GM21390 (cell line): Measurements from ENCODE around the gene OTOG.

Experiments
- ATAC-seq: cut with Tn5 transposase; IDR thresholded peaks from one replicate; pipeline ENCODE4 v1.9.1; 2021; ENCODE audit not compliant: unreplicated experiment

Gene OTOG

GRCh38 chr11:17602105-17603001, 55.3 kb downstream of the OTOG start:
- no peak for ATAC-seq

- ATAC-seq: no peak
These were observed 56.2 kb downstream of the OTOG start for GRCh38 chr11:17603056-17603825.

DNA sequence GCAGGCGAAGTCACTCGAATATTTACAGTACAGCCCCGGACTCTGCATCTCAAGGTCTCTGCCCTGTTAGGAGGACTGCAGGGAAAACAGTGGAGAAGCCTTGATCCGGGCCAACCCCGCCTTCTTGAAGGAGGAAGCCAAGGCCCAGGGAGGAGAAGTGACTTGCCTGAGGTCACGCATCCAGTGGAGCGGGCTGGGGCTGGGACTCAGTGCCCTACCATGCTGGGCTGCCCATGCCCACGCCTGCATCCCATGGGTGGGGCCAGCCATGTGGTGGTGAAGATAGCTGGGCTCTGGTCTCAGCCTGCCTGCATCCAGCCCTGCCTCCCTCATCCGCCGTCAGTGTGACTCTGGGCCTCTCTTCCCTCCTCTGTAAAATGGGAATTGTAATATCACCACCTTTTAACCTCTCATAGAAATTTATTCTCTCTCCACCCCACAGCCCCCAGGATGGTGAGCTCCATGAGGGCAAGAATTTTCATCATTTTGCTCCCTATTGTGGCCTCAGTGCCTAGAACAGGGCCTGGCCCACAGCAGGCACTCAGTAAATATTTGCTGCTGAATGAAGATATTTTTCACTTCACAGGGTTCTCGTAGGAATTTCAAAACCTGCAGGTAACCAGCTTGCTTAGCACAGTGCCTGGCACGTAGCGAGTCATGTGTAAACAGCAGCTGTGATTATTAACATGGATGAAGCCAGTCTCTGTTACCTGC, 57.3 kb downstream of the OTOG start:
- ATAC-seq: no peak

DNA sequence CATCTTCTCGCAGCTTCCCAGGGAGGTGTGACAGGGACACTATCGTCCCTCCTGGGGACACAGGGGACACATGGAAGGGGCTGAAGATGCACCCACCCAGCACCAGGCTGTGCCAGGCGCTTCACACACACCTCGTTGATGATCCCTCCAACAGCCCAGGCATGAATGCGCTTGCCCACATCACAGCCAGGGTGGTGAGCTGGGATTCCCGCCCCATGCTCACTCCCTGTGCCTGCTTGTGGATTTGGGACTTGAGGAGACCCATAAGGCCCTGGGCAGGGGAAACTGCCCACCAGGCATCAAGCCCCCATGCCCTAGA, 57.8 kb downstream of the OTOG start:
- no peak for ATAC-seq

DNA sequence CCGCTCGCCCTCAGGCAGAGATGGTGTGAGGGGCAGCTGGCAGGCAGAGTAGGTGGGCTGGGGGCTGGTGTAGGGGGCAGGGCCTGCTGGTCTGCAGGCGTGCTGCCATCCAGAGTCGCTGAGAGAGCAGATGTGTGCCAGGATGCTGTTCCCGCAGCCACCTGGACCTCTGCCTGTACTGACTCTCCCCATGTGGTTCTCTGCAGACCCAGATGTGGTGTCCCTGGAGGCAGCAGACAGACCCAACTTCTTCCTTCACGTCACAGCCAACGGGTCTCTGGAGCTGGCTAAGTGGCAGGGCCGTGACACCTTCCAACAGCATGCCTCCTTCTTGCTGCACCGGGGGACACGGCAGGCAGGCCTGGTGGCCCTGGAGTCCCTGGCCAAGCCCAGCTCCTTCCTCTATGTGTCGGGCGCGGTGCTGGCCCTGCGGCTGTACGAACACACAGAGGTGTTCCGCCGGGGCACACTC, 58.6 kb downstream of the OTOG start:
- ATAC-seq: no peak

DNA sequence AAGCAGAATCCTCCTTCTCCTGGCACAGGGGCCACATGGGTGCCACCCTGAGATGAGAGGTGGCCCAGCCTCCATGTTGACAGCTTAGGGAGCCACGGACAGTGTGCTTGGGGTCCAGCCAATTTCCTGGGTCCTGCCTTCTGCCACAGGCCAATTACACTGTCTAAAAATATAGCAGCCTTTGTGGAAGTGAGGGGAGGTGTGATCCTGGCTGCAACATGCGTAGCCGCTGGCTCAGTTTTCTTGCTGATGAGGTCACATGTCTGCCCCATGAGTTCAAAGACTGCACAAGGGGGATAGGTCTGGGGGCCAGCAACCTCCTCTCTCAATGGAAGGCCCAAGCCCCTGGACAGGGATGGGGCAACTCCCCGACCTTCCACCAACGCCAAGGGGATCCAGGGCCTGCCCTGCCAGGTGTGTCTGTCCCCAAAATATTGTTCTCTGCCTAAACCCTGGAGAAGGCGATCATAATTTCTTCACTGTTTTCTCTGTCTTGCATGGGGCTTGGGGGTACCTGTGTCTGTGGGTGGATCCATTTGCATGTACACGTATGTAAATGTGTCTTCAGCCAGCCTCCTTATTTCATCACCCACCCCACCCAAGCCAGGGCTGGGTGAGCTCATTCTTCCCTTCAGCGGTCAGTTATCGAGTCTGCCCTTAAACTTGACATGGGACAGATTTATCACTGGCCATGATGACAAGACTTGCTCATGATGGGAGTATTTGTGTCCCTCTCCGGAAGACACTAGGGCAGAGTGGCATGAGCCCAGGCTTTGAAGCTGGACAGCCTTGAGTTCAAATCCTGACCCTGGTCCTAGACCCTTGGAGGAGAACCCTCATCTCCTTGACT, 59.4 kb downstream of the OTOG start:
- no peak for ATAC-seq

- ATAC-seq: no peak
These were observed 60.0 kb downstream of the OTOG start for GRCh38 chr11:17607083-17607429.

GRCh38 chr11:17607591-17608570, 60.8 kb downstream of the OTOG start:
- ATAC-seq: no peak

GRCh38 chr11:17608821-17609220, 61.8 kb downstream of the OTOG start:
- no peak for ATAC-seq

DNA sequence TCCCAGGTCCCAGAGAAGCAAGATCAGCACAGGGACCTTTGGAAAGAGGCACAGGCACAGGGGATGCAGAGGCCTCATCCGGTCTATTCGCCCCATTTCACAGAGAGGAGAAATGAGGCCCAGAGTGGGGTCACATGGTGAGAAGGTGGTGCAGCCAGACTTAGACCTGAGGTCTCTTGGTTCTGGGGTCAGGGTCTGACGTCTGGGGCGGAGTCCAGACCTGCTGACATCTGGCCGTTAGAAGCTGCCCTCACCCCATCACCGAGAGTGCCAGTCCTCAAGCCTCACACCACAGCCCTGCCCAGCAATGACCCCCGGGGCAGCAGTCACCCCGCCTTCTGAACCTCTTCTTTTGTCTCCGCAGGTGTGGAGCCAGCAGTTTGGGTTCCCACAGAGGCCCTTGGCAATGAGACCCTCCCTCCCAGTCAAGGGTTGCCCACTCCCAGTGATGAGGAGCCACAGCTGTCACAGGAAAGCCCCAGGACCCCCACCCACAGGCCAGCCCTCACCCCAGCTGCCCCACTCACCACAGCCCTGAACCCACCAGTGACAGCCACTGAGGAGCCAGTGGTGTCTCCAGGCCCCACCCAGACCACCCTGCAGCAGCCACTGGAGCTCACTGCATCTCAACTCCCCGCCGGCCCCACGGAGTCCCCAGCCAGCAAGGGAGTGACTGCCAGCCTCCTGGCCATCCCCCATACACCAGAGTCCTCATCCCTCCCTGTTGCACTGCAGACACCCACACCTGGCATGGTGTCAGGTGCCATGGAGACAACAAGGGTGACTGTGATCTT, 62.4 kb downstream of the OTOG start:
- no peak for ATAC-seq

DNA sequence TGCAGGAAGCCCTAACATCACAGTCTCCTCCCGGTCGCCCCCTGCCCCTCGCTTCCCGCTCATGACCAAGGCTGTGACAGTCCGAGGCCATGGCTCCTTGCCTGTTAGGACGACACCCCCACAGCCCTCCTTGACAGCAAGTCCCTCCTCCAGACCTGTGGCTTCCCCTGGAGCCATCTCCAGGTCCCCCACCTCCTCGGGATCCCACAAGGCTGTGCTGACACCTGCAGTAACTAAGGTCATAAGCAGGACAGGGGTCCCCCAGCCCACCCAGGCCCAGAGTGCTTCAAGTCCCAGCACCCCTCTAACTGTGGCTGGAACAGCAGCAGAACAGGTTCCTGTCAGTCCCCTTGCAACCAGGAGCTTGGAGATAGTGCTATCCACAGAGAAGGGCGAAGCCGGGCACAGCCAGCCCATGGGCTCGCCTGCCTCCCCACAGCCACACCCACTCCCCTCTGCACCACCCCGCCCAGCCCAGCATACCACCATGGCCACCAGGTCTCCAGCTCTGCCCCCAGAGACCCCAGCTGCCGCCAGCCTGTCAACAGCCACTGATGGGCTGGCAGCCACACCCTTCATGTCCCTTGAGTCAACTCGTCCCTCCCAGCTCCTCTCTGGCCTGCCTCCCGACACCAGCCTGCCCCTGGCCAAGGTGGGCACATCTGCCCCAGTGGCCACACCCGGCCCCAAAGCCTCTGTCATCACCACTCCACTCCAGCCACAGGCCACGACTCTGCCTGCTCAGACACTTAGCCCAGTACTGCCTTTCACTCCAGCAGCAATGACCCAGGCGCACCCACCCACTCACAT, 63.2 kb downstream of the OTOG start:
- no peak for ATAC-seq

GRCh38 chr11:17611049-17611448, 64.0 kb downstream of the OTOG start:
- no peak for ATAC-seq

DNA sequence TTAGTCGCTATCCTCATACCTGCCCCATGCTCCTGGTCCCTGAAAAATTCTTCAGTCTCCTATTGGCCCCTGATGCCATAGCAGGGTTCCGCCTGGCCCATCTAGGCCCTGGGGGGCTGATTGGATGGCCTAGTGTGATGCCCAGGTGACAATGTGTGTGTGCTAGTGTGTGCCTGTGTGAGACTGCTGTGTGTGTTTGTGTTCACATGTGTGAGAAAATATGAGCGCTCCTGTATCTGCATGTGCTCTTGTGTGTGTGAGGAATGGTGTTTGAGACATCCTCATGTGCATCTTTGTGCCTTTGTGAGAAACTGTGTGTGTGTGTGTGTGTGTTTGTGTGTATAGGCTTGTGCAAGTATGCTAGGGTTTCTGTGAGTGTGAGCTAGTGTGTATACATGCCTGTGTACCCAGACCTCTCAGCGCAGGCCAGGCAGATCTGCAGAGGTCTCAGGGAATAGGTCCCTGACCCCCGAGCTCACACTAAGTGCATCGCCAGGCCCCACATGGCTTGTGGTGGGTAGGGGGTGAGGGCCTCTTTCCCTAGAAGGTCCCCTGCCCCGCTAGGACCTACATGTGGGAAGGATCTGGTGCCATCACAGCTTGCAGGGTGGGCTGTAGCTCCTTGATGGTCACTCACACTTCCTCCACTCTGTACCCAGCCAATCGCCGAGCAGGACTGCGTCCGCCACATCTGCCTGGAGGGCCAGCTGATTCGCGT, 64.6 kb downstream of the OTOG start:
- ATAC-seq: no peak

DNA sequence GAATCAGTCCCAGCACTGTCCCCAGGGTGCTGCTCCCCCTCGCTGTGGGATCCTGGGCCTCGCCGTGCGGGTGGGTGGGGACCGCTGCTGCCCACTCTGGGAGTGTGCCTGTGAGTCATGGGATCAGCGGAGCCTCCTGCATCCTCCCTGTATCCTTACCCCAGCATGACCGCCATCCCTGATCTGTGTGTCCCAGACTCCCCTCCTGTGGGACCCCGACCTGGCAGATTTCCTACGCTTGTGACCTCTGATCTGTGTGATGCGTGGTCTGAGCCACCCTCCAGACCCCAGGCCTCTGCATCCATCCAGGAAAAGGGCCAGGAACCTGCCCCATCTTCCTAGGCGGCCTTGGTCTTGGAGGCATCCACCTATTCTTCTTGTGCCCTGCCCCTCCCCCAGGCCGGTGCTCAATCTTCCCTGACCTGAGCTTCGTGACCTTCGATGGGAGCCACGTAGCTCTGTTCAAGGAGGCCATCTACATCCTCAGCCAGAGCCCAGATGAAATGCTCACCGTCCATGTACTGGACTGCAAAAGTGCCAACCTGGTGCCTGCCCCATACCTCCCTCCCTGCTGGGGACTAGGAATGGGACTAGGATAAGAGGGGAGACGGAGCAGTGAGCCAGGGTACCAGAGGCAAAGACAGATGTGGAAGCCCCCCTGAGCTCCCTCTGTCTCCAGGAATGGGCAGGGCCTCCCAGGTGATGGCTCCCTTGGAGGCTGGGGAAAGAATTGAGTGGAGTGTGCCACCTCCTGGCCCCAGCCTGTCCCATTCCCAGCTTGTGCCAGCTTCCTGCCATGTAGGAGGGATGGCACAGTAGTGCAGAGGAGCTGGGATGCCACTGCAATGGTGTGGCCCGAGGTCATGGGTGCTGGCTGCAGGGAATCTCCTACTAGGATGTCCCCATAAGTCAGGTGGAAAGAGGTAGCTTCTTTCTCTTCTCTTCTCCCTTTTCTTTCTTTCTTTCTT, 65.4 kb downstream of the OTOG start:
- no peak for ATAC-seq

- ATAC-seq: no peak
These were observed 66.4 kb downstream of the OTOG start for GRCh38 chr11:17613428-17613962.

- ATAC-seq: no peak
These were observed 66.9 kb downstream of the OTOG start for GRCh38 chr11:17613983-17614382.
